ENCODE measurements around the gene DAND5. TPM values are rescaled to one million over a fixed set of nuclear protein-coding genes. Genes with fewer than 3 reads are reported as not detected.

DAND5 gene
- total RNA-seq, 3 donors from 2014 or later (not counting 1 experiment from before 2014, with no cell fraction given): not detected

DNA sequence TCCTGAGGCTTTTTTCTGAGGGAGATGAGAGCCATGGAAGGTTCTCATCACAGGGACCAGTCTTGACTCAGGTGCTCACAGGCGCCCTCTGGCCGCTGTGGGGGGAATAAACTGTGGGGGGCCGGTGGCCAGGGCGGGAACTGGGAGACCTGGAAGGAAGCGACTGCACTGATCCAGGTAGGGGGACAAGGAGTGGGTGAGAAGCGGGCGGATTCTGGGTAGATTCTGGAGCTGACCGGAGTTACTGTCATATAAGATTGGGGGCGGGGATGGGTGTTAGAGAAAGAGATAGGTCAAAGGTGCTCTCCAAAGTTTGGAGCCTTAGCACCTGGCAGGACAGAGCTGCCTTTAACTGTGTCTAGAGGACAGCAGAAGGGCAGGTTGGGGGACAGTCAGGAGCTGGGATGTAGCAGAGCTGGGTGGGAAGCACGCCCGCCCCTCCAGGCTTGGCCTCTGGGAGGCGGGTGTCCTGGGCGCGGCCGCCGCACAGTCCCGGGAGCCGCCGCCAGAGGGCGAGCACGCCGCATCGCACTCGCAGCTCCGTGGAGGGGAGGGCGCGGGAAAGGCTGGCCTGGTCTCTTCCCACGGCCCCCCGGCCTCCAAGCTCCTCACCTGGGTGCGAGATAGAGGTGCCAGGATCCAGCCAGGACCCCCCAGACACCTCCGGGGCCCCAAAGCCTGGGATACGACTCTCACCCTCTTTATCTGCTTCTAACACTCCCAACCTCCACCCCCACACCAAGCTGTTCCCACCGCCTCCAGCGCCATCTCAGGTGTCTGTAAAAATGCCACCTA is 4.2 kb upstream of the DAND5 start:
- WGBS (ENCODE audit: insufficient coverage): under 1% methylated on average over 34 of the region's 34 CpGs
- ATAC-seq: peak; percentile 94 to 96 (median 96)
- peak; percentile 86 to 88 for DNase-seq
- no peaks in the 10 kb centered on the region for H3K36me3 ChIP-seq (ENCODE audit: control insufficient read depth, insufficient read depth, low read length)
- H3K4me3 Mint-ChIP-seq: peak overlapping the region; percentile 89
- H3K27ac Mint-ChIP-seq: peak overlapping the region in 1 of 2 donors; percentile 82
- intact Hi-C loops (cut with micrococcal nuclease): loop anchor here (1.0 kb wide), 1 partner anchor 80 kb away; no protein-coding TSS in a partner anchor
- H3K4me1 ChIP-seq (ENCODE audit: control insufficient read depth, insufficient read depth, low read length): peaks cover 11% of the 10 kb centered on the region
- H3K27me3 Mint-ChIP-seq (ENCODE audit: low read depth in 2 of 2): peaks cover 0 to 2% of the 10 kb centered on the region in 2 donors
- no peaks in the 10 kb centered on the region for H3K36me3 Mint-ChIP-seq
- H3K27me3 ChIP-seq (ENCODE audit: control insufficient read depth, insufficient read depth, low read length): no peaks in the 10 kb centered on the region
- H3K4me1 Mint-ChIP-seq: peaks cover 5 to 12% of the 10 kb centered on the region in 2 donors
- no peak overlapping the region for H3K27ac ChIP-seq (ENCODE audit: low read length)
- H3K9me3 Mint-ChIP-seq: no peaks in the 10 kb centered on the region
- H3K4me3 ChIP-seq (ENCODE audit: low read length): peak overlapping the region; percentile 38
- H3K9me3 ChIP-seq (ENCODE audit: control insufficient read depth, insufficient read depth, low read length): no peaks in the 10 kb centered on the region
- TF ChIP-seq, protein P1, sequence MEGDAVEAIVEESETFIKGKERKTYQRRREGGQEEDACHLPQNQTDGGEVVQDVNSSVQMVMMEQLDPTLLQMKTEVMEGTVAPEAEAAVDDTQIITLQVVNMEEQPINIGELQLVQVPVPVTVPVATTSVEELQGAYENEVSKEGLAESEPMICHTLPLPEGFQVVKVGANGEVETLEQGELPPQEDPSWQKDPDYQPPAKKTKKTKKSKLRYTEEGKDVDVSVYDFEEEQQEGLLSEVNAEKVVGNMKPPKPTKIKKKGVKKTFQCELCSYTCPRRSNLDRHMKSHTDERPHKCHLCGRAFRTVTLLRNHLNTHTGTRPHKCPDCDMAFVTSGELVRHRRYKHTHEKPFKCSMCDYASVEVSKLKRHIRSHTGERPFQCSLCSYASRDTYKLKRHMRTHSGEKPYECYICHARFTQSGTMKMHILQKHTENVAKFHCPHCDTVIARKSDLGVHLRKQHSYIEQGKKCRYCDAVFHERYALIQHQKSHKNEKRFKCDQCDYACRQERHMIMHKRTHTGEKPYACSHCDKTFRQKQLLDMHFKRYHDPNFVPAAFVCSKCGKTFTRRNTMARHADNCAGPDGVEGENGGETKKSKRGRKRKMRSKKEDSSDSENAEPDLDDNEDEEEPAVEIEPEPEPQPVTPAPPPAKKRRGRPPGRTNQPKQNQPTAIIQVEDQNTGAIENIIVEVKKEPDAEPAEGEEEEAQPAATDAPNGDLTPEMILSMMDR (IDR thresholded peaks at IDR 0.05): peak; percentile 98

DNA sequence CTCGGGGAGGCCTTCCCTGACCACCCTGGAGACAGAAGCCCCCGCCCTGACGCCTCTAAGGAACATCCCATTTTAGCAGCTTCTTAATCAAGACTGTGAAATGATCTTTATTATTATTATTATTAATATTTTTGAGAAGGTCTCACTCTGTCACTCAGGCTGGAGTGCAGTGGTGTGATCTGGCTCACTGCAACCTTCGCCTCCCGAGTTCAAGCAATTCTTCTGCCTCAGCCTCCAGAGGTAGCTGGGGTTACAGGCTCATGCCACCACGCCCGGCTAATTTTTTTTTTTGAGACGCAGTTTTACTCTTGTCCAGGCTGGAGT is 3.6 kb upstream of the DAND5 start:
- no peak overlapping the region for H3K4me3 ChIP-seq (ENCODE audit: low read length)
- TF ChIP-seq, protein P1 (IDR thresholded peaks at IDR 0.05): no peak
- no peaks in the 10 kb centered on the region for H3K9me3 ChIP-seq (ENCODE audit: control insufficient read depth, insufficient read depth, low read length)
- H3K27me3 ChIP-seq (ENCODE audit: control insufficient read depth, insufficient read depth, low read length): no peaks in the 10 kb centered on the region
- Mint-ChIP-seq H3K27ac (peak overlapping the region in 1 of 2 donors; percentile 82), H3K4me3 (no peak overlapping the region), H3K4me1 (peaks cover 5 to 12% of the 10 kb centered on the region in 2 donors), H3K9me3 (no peaks in the 10 kb centered on the region), H3K27me3 (ENCODE audit: low read depth in 2 of 2) (peaks cover 0 to 2% of the 10 kb centered on the region in 2 donors), H3K36me3 (no peaks in the 10 kb centered on the region)
- 74% methylated on average over 6 of the region's 8 CpGs for WGBS (ENCODE audit: insufficient coverage)
- H3K27ac ChIP-seq (ENCODE audit: low read length): no peak overlapping the region
- no peaks in the 10 kb centered on the region for H3K36me3 ChIP-seq (ENCODE audit: control insufficient read depth, insufficient read depth, low read length)
- H3K4me1 ChIP-seq (ENCODE audit: control insufficient read depth, insufficient read depth, low read length): peaks cover 11% of the 10 kb centered on the region
- ATAC-seq (no peak), DNase-seq (no peak)
- intact Hi-C loops (cut with micrococcal nuclease): loop anchor here (1.0 kb wide), 1 partner anchor 80 kb away; no protein-coding TSS in a partner anchor

DNA sequence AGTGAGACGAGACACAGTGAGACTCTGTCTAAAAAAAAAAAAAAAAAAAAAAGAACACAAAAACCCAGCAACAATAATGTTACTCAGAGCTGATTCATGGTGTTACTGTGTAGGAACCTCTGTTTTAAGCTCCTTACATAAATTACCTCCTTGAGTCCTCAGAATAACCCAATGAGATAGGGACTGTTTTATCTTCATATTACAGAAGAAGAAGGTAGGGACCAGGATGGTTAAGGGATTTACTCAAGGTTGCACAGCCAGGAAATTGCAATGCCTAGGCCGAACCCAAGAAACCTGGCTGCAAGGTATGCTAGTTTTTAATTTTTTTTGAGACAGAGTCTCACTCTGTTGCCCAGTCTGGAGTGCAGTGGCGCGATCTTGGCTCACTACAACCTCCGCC is 1.5 kb upstream of the DAND5 start:
- Histone ChIP-seq H3K4me3 (ENCODE audit: low read length) (no peak overlapping the region), H3K27ac (ENCODE audit: low read length) (no peak overlapping the region), H3K36me3 (ENCODE audit: control insufficient read depth, insufficient read depth, low read length) (no peaks in the 10 kb centered on the region), H3K4me1 (ENCODE audit: control insufficient read depth, insufficient read depth, low read length) (peaks cover 11% of the 10 kb centered on the region), H3K9me3 (ENCODE audit: control insufficient read depth, insufficient read depth, low read length) (no peaks in the 10 kb centered on the region), H3K27me3 (ENCODE audit: control insufficient read depth, insufficient read depth, low read length) (no peaks in the 10 kb centered on the region)
- Mint-ChIP-seq H3K36me3 (no peaks in the 10 kb centered on the region), H3K27me3 (ENCODE audit: low read depth in 2 of 2) (no peaks in the 10 kb centered on the region), H3K9me3 (no peaks in the 10 kb centered on the region), H3K4me3 (no peak overlapping the region), H3K27ac (no peak overlapping the region), H3K4me1 (peaks cover 5 to 12% of the 10 kb centered on the region in 2 donors)
- ATAC-seq: no peak
- 95% methylated on average over 4 of the region's 5 CpGs for WGBS (ENCODE audit: insufficient coverage)
- TF ChIP-seq, protein P1 (IDR thresholded peaks at IDR 0.05): no peak
- no peak for DNase-seq
- intact Hi-C loops (cut with micrococcal nuclease): no loop called here
